Lower leg skin (tissue), 4 donors: Measurements from ENCODE around the gene SEMA6A. TPM values are rescaled to one million over a fixed set of nuclear protein-coding genes. Genes with fewer than 3 reads are reported as not detected.

Experiments
- DNase-seq, 2 donors: peaks; one replicate each; pipeline ENCODE4 v3.0.0-alpha.2; 2019; ENCODE audit warnings: low spot score in 2 of 2
- H3K4me3 ChIP-seq: fragments of 200-600 bp; sonication (generic); 2 replicates; pipeline ENCODE4 v1.5.1; 2017; ENCODE audit warnings: mild to moderate bottlenecking, low read depth; ENCODE audit not compliant: poor library complexity, severe bottlenecking
- CTCF ChIP-seq, 3 donors: fragments of 450-650 bp; IDR thresholded peaks; one replicate each; pipeline ENCODE4 v1.5.1; 2016; ENCODE audit warnings: antibody characterized with exemption in 3 of 3, mild to moderate bottlenecking in 3 of 3, moderate library complexity in 2 of 3
- POLR2A ChIP-seq, 2 donors: fragments of 450-650 bp; IDR thresholded peaks; one replicate each; pipeline ENCODE4 v1.6.1; 2016 to 2017; ENCODE audit warnings: antibody characterized with exemption in 2 of 2, mild to moderate bottlenecking in 1 of 2, moderate library complexity in 1 of 2
- WGBS, 2 donors: methylation state at CpG; one replicate each; pipeline ENCODE4 v1.1.5; 2018; 5-methylcytosine and 5-hydroxymethylcytosine counted together
- intact Hi-C: fragments of 100-400 bp; cut with DNase I; formaldehyde crosslinking; loops from one replicate; pipeline ENCODE4 v1.15.0; 2023; ENCODE audit warnings: low total_unique reads
- total RNA-seq, 4 donors: library from RNA; depleted of rRNA; stranded (reverse); fragments of >200 nt; gene quantifications; one replicate each; pipeline ENCODE4 v1.1.0, GENCODE V29; 2016

SEMA6A gene
- total RNA-seq, 4 donors from 2014 or later = 7.0 to 21.8 (median 10.1) TPM

- no peak overlapping the region for H3K4me3 ChIP-seq
- DNase-seq = no peak
- WGBS, 2 donors = 93 to 96% methylated on average over 5 of the region's 5 CpGs
- intact Hi-C loops = loop anchor here (5.0 kb wide), 1 partner anchor 1592 kb away; no protein-coding TSS in a partner anchor
- no peak for TF ChIP-seq CTCF (IDR thresholded peaks at IDR 0.05)
- TF ChIP-seq POLR2A (IDR thresholded peaks at IDR 0.05) = no peak
Measured at GRCh38 chr5:116475338-116475737, 99.3 kb downstream of the SEMA6A start.

- intact Hi-C loops = no loop called here
- TF ChIP-seq CTCF (IDR thresholded peaks at IDR 0.05) (no peak), POLR2A (IDR thresholded peaks at IDR 0.05) (no peak)
- DNase-seq = no peak
- WGBS, 2 donors = 86 to 87% methylated on average over 5 of the region's 5 CpGs
- no peak overlapping the region for H3K4me3 ChIP-seq
Measured at GRCh38 chr5:116473706-116474105, 100.9 kb downstream of the SEMA6A start.

GRCh38 chr5:116472274-116472673 is 102.3 kb downstream of the SEMA6A start:
- TF ChIP-seq POLR2A (IDR thresholded peaks at IDR 0.05) (no peak), CTCF (IDR thresholded peaks at IDR 0.05) (no peak)
- intact Hi-C loops = no loop called here
- no peak overlapping the region for H3K4me3 ChIP-seq
- WGBS, 2 donors = 94 to 96% methylated on average over 3 of the region's 3 CpGs
- no peak for DNase-seq

- WGBS, 2 donors = 53 to 73% methylated on average over 3 of the region's 3 CpGs
- H3K4me3 ChIP-seq = no peak overlapping the region
- DNase-seq = no peak
- intact Hi-C loops = no loop called here
- no peak for TF ChIP-seq CTCF (IDR thresholded peaks at IDR 0.05)
- no peak for TF ChIP-seq POLR2A (IDR thresholded peaks at IDR 0.05)
Measured at GRCh38 chr5:116469631-116470030, 105.0 kb downstream of the SEMA6A start.

- TF ChIP-seq CTCF (IDR thresholded peaks at IDR 0.05) (no peak), POLR2A (IDR thresholded peaks at IDR 0.05) (no peak)
- DNase-seq = no peak
- 90 to 94% methylated on average over 2 of the region's 2 CpGs for WGBS, 2 donors
- intact Hi-C loops = no loop called here
- no peak overlapping the region for H3K4me3 ChIP-seq
Measured at GRCh38 chr5:116468583-116468982, 106.0 kb downstream of the SEMA6A start.

- no peak overlapping the region for H3K4me3 ChIP-seq
- intact Hi-C loops = no loop called here
- 93 to 94% methylated on average over 5 of the region's 5 CpGs for WGBS, 2 donors
- no peak for DNase-seq
- TF ChIP-seq POLR2A (IDR thresholded peaks at IDR 0.05) (no peak), CTCF (IDR thresholded peaks at IDR 0.05) (no peak)
Measured at GRCh38 chr5:116467465-116467843, 107.2 kb downstream of the SEMA6A start.
